BE2C (cell line): ENCODE measurements around the gene EGLN3. TPM values are rescaled to one million over a fixed set of nuclear protein-coding genes. Genes with fewer than 3 reads are reported as not detected.

Experiments used
- DNase-seq: peaks from one replicate; pipeline ENCODE4 v3.0.0-alpha.2; 2020
- H3K27me3 ChIP-seq: fragments of 250-450 bp; sonication (Bioruptor Pico); 2 replicates; pipeline ENCODE4 v1.5.1; 2020; ENCODE audit warnings: mild to moderate bottlenecking
- H3K36me3 ChIP-seq: fragments of 250-450 bp; sonication (Bioruptor Pico); 2 replicates; pipeline ENCODE4 v1.5.1; 2020; ENCODE audit warnings: mild to moderate bottlenecking
- H3K4me1 ChIP-seq: fragments of 250-450 bp; sonication (Bioruptor Pico); 2 replicates; pipeline ENCODE4 v1.5.1; 2020
- H3K4me3 ChIP-seq: 2 replicates; pipeline ENCODE4 v1.5.1; 2011; ENCODE audit warnings: low read depth, low read length
- H3K9me3 ChIP-seq: fragments of 250-450 bp; sonication (Bioruptor Pico); 2 replicates; pipeline ENCODE4 v1.5.1; 2020
- polyA plus RNA-seq: library from polyadenylated mRNA; unstranded; fragments of >200 nt; gene quantifications from one replicate; pipeline ENCODE4 v1.2.1, GENCODE V29; 2012; ENCODE audit warnings: low read depth, missing spikeins; ENCODE audit not compliant: insufficient read length, insufficient read depth
- TF ChIP-seq, protein P1 (sequence below): IDR thresholded peaks from 2 replicates; pipeline ENCODE4 v1.5.1; 2012; ENCODE audit warnings: mild to moderate bottlenecking, low read depth, low read length

EGLN3 gene
- polyA plus RNA-seq, result 16.5 TPM

GRCh38 chr14:33950320-33951182, at the start of gene EGLN3:
EGLN3 (minus strand) TSS chr14:33951074; CDS start chr14:33950752, 322 bp downstream.
- TF ChIP-seq, protein P1, sequence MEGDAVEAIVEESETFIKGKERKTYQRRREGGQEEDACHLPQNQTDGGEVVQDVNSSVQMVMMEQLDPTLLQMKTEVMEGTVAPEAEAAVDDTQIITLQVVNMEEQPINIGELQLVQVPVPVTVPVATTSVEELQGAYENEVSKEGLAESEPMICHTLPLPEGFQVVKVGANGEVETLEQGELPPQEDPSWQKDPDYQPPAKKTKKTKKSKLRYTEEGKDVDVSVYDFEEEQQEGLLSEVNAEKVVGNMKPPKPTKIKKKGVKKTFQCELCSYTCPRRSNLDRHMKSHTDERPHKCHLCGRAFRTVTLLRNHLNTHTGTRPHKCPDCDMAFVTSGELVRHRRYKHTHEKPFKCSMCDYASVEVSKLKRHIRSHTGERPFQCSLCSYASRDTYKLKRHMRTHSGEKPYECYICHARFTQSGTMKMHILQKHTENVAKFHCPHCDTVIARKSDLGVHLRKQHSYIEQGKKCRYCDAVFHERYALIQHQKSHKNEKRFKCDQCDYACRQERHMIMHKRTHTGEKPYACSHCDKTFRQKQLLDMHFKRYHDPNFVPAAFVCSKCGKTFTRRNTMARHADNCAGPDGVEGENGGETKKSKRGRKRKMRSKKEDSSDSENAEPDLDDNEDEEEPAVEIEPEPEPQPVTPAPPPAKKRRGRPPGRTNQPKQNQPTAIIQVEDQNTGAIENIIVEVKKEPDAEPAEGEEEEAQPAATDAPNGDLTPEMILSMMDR, result no peak
- Histone ChIP-seq H3K36me3 (peaks cover 10% of the 10 kb centered on the region), H3K4me3 (peak within 1 kb of the TSS; percentile 97), H3K27me3 (no peaks in the 10 kb centered on the region), H3K9me3 (no peaks in the 10 kb centered on the region), H3K4me1 (peaks cover 24% of the 10 kb centered on the region)
- peak; percentile 96 for DNase-seq

GRCh38 chr14:34000396-34000795, 49.5 kb upstream of the EGLN3 start:
- no peaks in the 10 kb centered on the region for H3K9me3 ChIP-seq
- no peak overlapping the region for H3K4me3 ChIP-seq
- no peaks in the 10 kb centered on the region for H3K4me1 ChIP-seq
- TF ChIP-seq, protein P1, result no peak
- H3K27me3 ChIP-seq, result no peaks in the 10 kb centered on the region
- no peaks in the 10 kb centered on the region for H3K36me3 ChIP-seq
- DNase-seq, result no peak

- TF ChIP-seq, protein P1, result no peak
- Histone ChIP-seq H3K4me1 (no peaks in the 10 kb centered on the region), H3K9me3 (no peaks in the 10 kb centered on the region), H3K36me3 (no peaks in the 10 kb centered on the region), H3K4me3 (no peak overlapping the region), H3K27me3 (no peaks in the 10 kb centered on the region)
- no peak for DNase-seq
Measured at GRCh38 chr14:33999771-34000291, 49.0 kb upstream of the EGLN3 start.

DNA sequence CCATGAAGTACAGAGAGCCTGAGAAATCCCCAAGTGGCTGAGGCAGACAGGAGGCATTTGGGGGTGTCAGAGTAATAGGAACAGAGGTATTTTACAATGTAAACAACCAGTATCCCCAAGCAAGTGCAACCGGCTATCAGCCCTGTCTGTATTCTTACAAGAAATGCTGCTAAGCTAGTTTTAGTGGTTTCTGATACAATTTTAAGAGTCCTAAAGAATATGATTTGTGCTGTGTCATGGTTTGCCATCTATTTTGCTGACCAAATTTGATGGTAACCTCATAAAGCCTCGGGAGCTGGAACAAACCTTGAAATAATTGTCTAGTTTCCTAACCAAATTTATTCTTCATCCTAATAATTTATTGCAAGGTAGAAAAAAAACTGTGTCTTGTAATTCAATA, 46.7 kb upstream of the EGLN3 start:
- TF ChIP-seq, protein P1, result no peak
- DNase-seq, result no peak
- H3K4me3 ChIP-seq, result no peak overlapping the region
- no peaks in the 10 kb centered on the region for H3K27me3 ChIP-seq
- no peaks in the 10 kb centered on the region for H3K4me1 ChIP-seq
- H3K9me3 ChIP-seq, result no peaks in the 10 kb centered on the region
- no peaks in the 10 kb centered on the region for H3K36me3 ChIP-seq

DNA sequence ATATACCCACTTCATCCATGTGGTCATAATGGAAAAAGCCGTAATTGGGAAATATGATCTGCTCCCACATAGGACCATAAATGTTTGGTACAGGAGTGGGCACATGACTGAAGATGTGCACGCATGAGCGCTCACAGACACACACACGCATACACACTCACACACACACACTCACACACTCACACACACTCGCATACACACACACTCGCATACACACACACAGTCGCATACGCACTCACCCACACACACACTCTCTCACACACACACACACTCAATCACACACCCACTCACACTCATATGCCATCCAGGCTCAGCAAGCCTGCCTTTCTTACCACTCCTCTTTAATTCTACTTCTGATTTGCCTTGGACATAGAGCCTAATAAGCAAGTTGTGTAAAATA, 45.6 kb upstream of the EGLN3 start:
- TF ChIP-seq, protein P1, result no peak
- H3K4me1 ChIP-seq, result no peaks in the 10 kb centered on the region
- no peak overlapping the region for H3K4me3 ChIP-seq
- H3K9me3 ChIP-seq, result no peaks in the 10 kb centered on the region
- DNase-seq, result no peak
- no peaks in the 10 kb centered on the region for H3K27me3 ChIP-seq
- H3K36me3 ChIP-seq, result no peaks in the 10 kb centered on the region

- TF ChIP-seq, protein P1, result no peak
- no peaks in the 10 kb centered on the region for H3K27me3 ChIP-seq
- H3K4me3 ChIP-seq, result no peak overlapping the region
- no peaks in the 10 kb centered on the region for H3K36me3 ChIP-seq
- H3K4me1 ChIP-seq, result peaks cover 2% of the 10 kb centered on the region; the same call in 1 of the 2 replicates
- H3K9me3 ChIP-seq, result no peaks in the 10 kb centered on the region
- DNase-seq, result no peak
Measured at GRCh38 chr14:33993246-33993645, 42.4 kb upstream of the EGLN3 start.
